H9 (cell line): Measurements from ENCODE around the gene ARHGEF10L. TPM values are rescaled to one million over a fixed set of nuclear protein-coding genes. Genes with fewer than 3 reads are reported as not detected.

Source experiments
- DNase-seq: peaks from one replicate; pipeline ENCODE4 v3.0.0-alpha.2; 2017
- H2AFZ ChIP-seq: one replicate; pipeline ENCODE4 v1.6.1; 2013; ENCODE audit warnings: mild to moderate bottlenecking, low read length, control low read depth, moderate library complexity
- H2AK5ac ChIP-seq: 2 replicates; pipeline ENCODE4 v1.6.1; 2013; ENCODE audit warnings: low read length, control low read depth, mixed read lengths; ENCODE audit not compliant: insufficient read length
- H2BK120ac ChIP-seq: one replicate; pipeline ENCODE4 v1.6.1; 2013; ENCODE audit warnings: low read depth, mild to moderate bottlenecking, low read length, control low read depth, inconsistent platforms; ENCODE audit not compliant: poor library complexity, severe bottlenecking
- H2BK12ac ChIP-seq: 2 replicates; pipeline ENCODE4 v1.6.1; 2013; ENCODE audit warnings: low read length, control low read depth, mixed read lengths, low read depth; ENCODE audit not compliant: insufficient read length
- H2BK15ac ChIP-seq: 2 replicates; pipeline ENCODE4 v1.6.1; 2013; ENCODE audit warnings: low read depth, low read length, control low read depth
- H2BK20ac ChIP-seq: one replicate; pipeline ENCODE4 v1.6.1; 2013; ENCODE audit warnings: low read depth, mild to moderate bottlenecking, low read length, control low read depth, inconsistent platforms; ENCODE audit not compliant: poor library complexity, severe bottlenecking
- H2BK5ac ChIP-seq: 2 replicates; pipeline ENCODE4 v1.6.1; 2013; ENCODE audit warnings: low read length, control low read depth, mixed read lengths; ENCODE audit not compliant: insufficient read length
- H3K14ac ChIP-seq: 2 replicates; pipeline ENCODE4 v1.6.1; 2013; ENCODE audit warnings: low read length, control low read depth; ENCODE audit not compliant: insufficient read depth
- H3K18ac ChIP-seq: 2 replicates; pipeline ENCODE4 v1.6.1; 2013; ENCODE audit warnings: low read depth, mild to moderate bottlenecking, mixed read lengths, low read length, control low read depth; ENCODE audit not compliant: insufficient read length
- H3K23ac ChIP-seq: 2 replicates; pipeline ENCODE4 v1.6.1; 2013; ENCODE audit warnings: low read length, control low read depth, mixed read lengths, low read depth; ENCODE audit not compliant: insufficient read length
- H3K23me2 ChIP-seq: 2 replicates; pipeline ENCODE4 v1.6.1; 2013; ENCODE audit warnings: low read depth, mild to moderate bottlenecking, mixed read lengths, low read length, control low read depth; ENCODE audit not compliant: insufficient read length, poor library complexity, severe bottlenecking
- H3K27ac ChIP-seq: 2 replicates; pipeline ENCODE4 v1.5.1; 2013; ENCODE audit warnings: low read length, control low read depth, mixed read lengths, low read depth; ENCODE audit not compliant: insufficient read length
- H3K27me3 ChIP-seq: 2 replicates; pipeline ENCODE4 v1.6.1; 2013; ENCODE audit warnings: low read length, control low read depth, inconsistent platforms; ENCODE audit not compliant: insufficient read depth
- H3K4ac ChIP-seq: 2 replicates; pipeline ENCODE4 v1.6.1; 2013; ENCODE audit warnings: low read depth, mild to moderate bottlenecking, control low read depth, inconsistent platforms, low read length, moderate library complexity
- H3K4me1 ChIP-seq: 2 replicates; pipeline ENCODE4 v1.6.1; 2013; ENCODE audit warnings: low read length, control low read depth, inconsistent platforms; ENCODE audit not compliant: insufficient read depth
- H3K4me2 ChIP-seq: 2 replicates; pipeline ENCODE4 v1.6.1; 2013; ENCODE audit warnings: low read length, control low read depth, mixed read lengths; ENCODE audit not compliant: insufficient read length, insufficient read depth
- H3K56ac ChIP-seq: 2 replicates; pipeline ENCODE4 v1.6.1; 2013; ENCODE audit warnings: low read depth, mild to moderate bottlenecking, mixed read lengths, low read length, control low read depth; ENCODE audit not compliant: insufficient read length
- H3K79me1 ChIP-seq: 2 replicates; pipeline ENCODE4 v1.6.1; 2013; ENCODE audit warnings: low read depth, mild to moderate bottlenecking, moderate library complexity, low read length, control low read depth, inconsistent platforms; ENCODE audit not compliant: insufficient read depth, poor library complexity, severe bottlenecking
- H3K79me2 ChIP-seq: 2 replicates; pipeline ENCODE4 v1.6.1; 2013; ENCODE audit warnings: low read length, control low read depth, inconsistent platforms; ENCODE audit not compliant: insufficient read depth
- H3K9ac ChIP-seq: 2 replicates; pipeline ENCODE4 v1.6.1; 2013; ENCODE audit warnings: low read length, control low read depth, mixed read lengths; ENCODE audit not compliant: insufficient read length; ENCODE audit errors: extremely low read depth
- H3K9me3 ChIP-seq: one replicate; pipeline ENCODE4 v1.6.1; 2013; ENCODE audit warnings: low read depth, low read length, inconsistent platforms; ENCODE audit not compliant: control insufficient read depth
- H3T11ph ChIP-seq: one replicate; pipeline ENCODE4 v1.6.1; 2013; ENCODE audit warnings: mild to moderate bottlenecking, low read length, control low read depth, inconsistent platforms
- H4K20me1 ChIP-seq: one replicate; pipeline ENCODE4 v1.6.1; 2013; ENCODE audit not compliant: control insufficient read depth, insufficient read length, insufficient read depth
- H4K5ac ChIP-seq: 2 replicates; pipeline ENCODE4 v1.6.1; 2013; ENCODE audit warnings: low read depth, mild to moderate bottlenecking, mixed read lengths, low read length, control low read depth; ENCODE audit not compliant: insufficient read length
- H4K8ac ChIP-seq: replicated peaks from 2 replicates; pipeline ENCODE4 v1.6.1; 2013; ENCODE audit warnings: low read length, control low read depth, mixed read lengths, low read depth; ENCODE audit not compliant: insufficient read length
- H4K91ac ChIP-seq: 2 replicates; pipeline ENCODE4 v1.6.1; 2013; ENCODE audit warnings: low read depth, mild to moderate bottlenecking, moderate library complexity, mixed read lengths, low read length, control low read depth; ENCODE audit not compliant: insufficient read length
- H3K27ac Mint-ChIP-seq, 3 experiments: 2 replicates in 2 of 3; 3 replicates in 1 of 3; pipeline ENCODE4 v1.8.0; 2020 to 2021; ENCODE audit warnings: mixed read lengths in 3 of 3, mild to moderate bottlenecking in 1 of 3, moderate library complexity in 1 of 3
- H3K27me3 Mint-ChIP-seq: 2 replicates; pipeline ENCODE4 v1.8.0; 2021; ENCODE audit warnings: low read depth, mild to moderate bottlenecking, moderate library complexity, mixed read lengths
- H3K36me3 Mint-ChIP-seq, 3 experiments: 2 replicates in 2 of 3; 3 replicates in 1 of 3; pipeline ENCODE4 v1.8.0; 2020 to 2021; ENCODE audit warnings: low read depth in 3 of 3, mixed read lengths in 3 of 3; ENCODE audit not compliant: insufficient read depth in 1 of 3
- H3K4me1 Mint-ChIP-seq, 2 experiments: 2 replicates each; pipeline ENCODE4 v1.8.0; 2020; ENCODE audit warnings: mixed read lengths in 2 of 2
- H3K4me3 Mint-ChIP-seq, 2 experiments: 2 replicates in 1 of 2; 3 replicates in 1 of 2; pipeline ENCODE4 v1.8.0; 2020 to 2021; ENCODE audit warnings: mild to moderate bottlenecking in 2 of 2, mixed read lengths in 2 of 2, moderate library complexity in 1 of 2
- H3K9me3 Mint-ChIP-seq, 2 experiments: 2 replicates in 1 of 2; 3 replicates in 1 of 2; pipeline ENCODE4 v1.8.0; 2020; ENCODE audit warnings: mild to moderate bottlenecking in 2 of 2, mixed read lengths in 2 of 2, moderate library complexity in 1 of 2
- WGBS: extraction: QIAGEN DNeasy Blood & Tissue Kit; methylation state at CpG from one replicate; pipeline ENCODE4 v1.1.7; 2013; ENCODE audit warnings: missing lambda C conversion rate, low lambda C conversion rate, mixed read lengths; ENCODE audit not compliant: insufficient read length; ENCODE audit errors: extremely low coverage; 5-methylcytosine and 5-hydroxymethylcytosine counted together
- total RNA-seq: library from RNA; stranded (reverse); gene quantifications from 2 replicates; pipeline ENCODE4 v1.2.1, GENCODE V29; 2021
- TF ChIP-seq, protein P1 (sequence below): fragments of 200-600 bp; sonication (generic); conservative IDR thresholded peaks from 3 replicates; pipeline ENCODE4 v1.8.0; 2021; ENCODE audit warnings: antibody characterized with exemption, mild to moderate bottlenecking

The ARHGEF10L gene
- total RNA-seq, 1 experiment from 2014 or later, result 20.2 TPM

- DNase-seq, result peak; percentile 50
- WGBS, result no CpG with 5 or more reads among the region's 19 CpGs
Measured at GRCh38 chr1:17521946-17522612, 17.4 kb upstream of the ARHGEF10L start.

More at GRCh38 chr1:17521946-17522612, 17.4 kb upstream of the ARHGEF10L start:
- H3K9me3 Mint-ChIP-seq, result no peaks in the 10 kb centered on the region
- no peak overlapping the region for H2BK5ac ChIP-seq
- no peak overlapping the region for H2BK12ac ChIP-seq
- H3K9ac ChIP-seq, result no peak overlapping the region
- no peak overlapping the region for H3K56ac ChIP-seq
- no peak overlapping the region for H3T11ph ChIP-seq
- H3K18ac ChIP-seq, result no peak overlapping the region
- H3K27ac Mint-ChIP-seq, result no peak overlapping the region; a peak in 3 of 7 replicates
- H3K4me3 Mint-ChIP-seq, result no peak overlapping the region
- no peaks in the 10 kb centered on the region for H3K27me3 ChIP-seq
- no peak overlapping the region for H2AK5ac ChIP-seq
- H4K5ac ChIP-seq, result no peak overlapping the region
- no peaks in the 10 kb centered on the region for H3K79me2 ChIP-seq
- H3K4me2 ChIP-seq, result no peak overlapping the region
- TF ChIP-seq, protein P1, sequence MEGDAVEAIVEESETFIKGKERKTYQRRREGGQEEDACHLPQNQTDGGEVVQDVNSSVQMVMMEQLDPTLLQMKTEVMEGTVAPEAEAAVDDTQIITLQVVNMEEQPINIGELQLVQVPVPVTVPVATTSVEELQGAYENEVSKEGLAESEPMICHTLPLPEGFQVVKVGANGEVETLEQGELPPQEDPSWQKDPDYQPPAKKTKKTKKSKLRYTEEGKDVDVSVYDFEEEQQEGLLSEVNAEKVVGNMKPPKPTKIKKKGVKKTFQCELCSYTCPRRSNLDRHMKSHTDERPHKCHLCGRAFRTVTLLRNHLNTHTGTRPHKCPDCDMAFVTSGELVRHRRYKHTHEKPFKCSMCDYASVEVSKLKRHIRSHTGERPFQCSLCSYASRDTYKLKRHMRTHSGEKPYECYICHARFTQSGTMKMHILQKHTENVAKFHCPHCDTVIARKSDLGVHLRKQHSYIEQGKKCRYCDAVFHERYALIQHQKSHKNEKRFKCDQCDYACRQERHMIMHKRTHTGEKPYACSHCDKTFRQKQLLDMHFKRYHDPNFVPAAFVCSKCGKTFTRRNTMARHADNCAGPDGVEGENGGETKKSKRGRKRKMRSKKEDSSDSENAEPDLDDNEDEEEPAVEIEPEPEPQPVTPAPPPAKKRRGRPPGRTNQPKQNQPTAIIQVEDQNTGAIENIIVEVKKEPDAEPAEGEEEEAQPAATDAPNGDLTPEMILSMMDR, result no peak
- no peak overlapping the region for H2BK120ac ChIP-seq
- H4K8ac ChIP-seq, result no peak overlapping the region
- no peak overlapping the region for H3K14ac ChIP-seq
- H4K20me1 ChIP-seq, result no peaks in the 10 kb centered on the region
- H3K4me1 Mint-ChIP-seq, result peaks cover 44 to 48% of the 10 kb centered on the region in 2 experiments
- H2AFZ ChIP-seq, result no peak overlapping the region
- peaks cover 7% of the 10 kb centered on the region; the same call in 1 of the 2 replicates for H3K4me1 ChIP-seq
- no peak overlapping the region for H3K27ac ChIP-seq
- no peaks in the 10 kb centered on the region for H3K9me3 ChIP-seq
- no peaks in the 10 kb centered on the region for H3K36me3 Mint-ChIP-seq
- no peak overlapping the region for H4K91ac ChIP-seq
- no peak overlapping the region for H3K4ac ChIP-seq
- H3K27me3 Mint-ChIP-seq, result no peaks in the 10 kb centered on the region
- H2BK20ac ChIP-seq, result no peak overlapping the region
- no peak overlapping the region for H3K23ac ChIP-seq
- H2BK15ac ChIP-seq, result no peak overlapping the region
- no peaks in the 10 kb centered on the region for H3K23me2 ChIP-seq
- no peaks in the 10 kb centered on the region for H3K79me1 ChIP-seq
